GM12878 (cell line): ENCODE results near the gene ARID5B. TPM values are rescaled to one million over a fixed set of nuclear protein-coding genes. Genes with fewer than 3 reads are reported as not detected.

Experiments used
- ATF3 ChIP-seq: IDR thresholded peaks from 2 replicates; pipeline ENCODE4 v1.6.1; 2011; ENCODE audit warnings: low read depth, mild to moderate bottlenecking, low read length, moderate library complexity, borderline replicate concordance; ENCODE audit errors: extremely low read depth
- BMI1 ChIP-seq: fragments of 450-650 bp; IDR thresholded peaks from 2 replicates; pipeline ENCODE4 v1.6.1; 2016; ENCODE audit warnings: mild to moderate bottlenecking, moderate library complexity, borderline replicate concordance
- FOS ChIP-seq: IDR thresholded peaks from 3 replicates; pipeline ENCODE4 v1.6.1; 2011; ENCODE audit warnings: borderline replicate concordance; ENCODE audit not compliant: insufficient read length; ENCODE audit errors: extremely low read depth
- FOXM1 ChIP-seq: IDR thresholded peaks from 2 replicates; pipeline ENCODE4 v1.6.1; 2012; ENCODE audit warnings: low read depth, mild to moderate bottlenecking, inconsistent platforms, low read length, moderate library complexity
- HSF1 ChIP-seq: fragments of 150-350 bp; IDR thresholded peaks from 2 replicates; pipeline ENCODE4 v1.6.1; 2014; ENCODE audit warnings: mild to moderate bottlenecking, low read depth, low read length
- IKZF2 ChIP-seq, 2 experiments: fragments of 450-650 bp; IDR thresholded peaks; 2 replicates each; pipeline ENCODE4 v1.6.1; 2017; ENCODE audit warnings: mild to moderate bottlenecking in 2 of 2, moderate library complexity in 2 of 2
- MEF2B ChIP-seq: fragments of 450-650 bp; IDR thresholded peaks from 2 replicates; pipeline ENCODE4 v1.6.1; 2018; ENCODE audit warnings: mild to moderate bottlenecking, moderate library complexity; ENCODE audit not compliant: partially characterized antibody, poor library complexity, severe bottlenecking
- NBN ChIP-seq: fragments of 450-650 bp; IDR thresholded peaks from 2 replicates; pipeline ENCODE4 v1.6.1; 2016
- NKRF ChIP-seq: fragments of 450-650 bp; conservative IDR thresholded peaks from 2 replicates; pipeline ENCODE4 v1.6.1; 2017; ENCODE audit warnings: mild to moderate bottlenecking, moderate library complexity
- PAX8 ChIP-seq: fragments of 450-650 bp; IDR thresholded peaks from 2 replicates; pipeline ENCODE4 v1.6.1; 2017; ENCODE audit warnings: mild to moderate bottlenecking, moderate library complexity
- POLR2AphosphoS5 ChIP-seq: IDR thresholded peaks from 2 replicates; pipeline ENCODE4 v1.6.1; 2011; ENCODE audit warnings: mild to moderate bottlenecking, low read length, inconsistent platforms
- SMAD5 ChIP-seq: IDR thresholded peaks from 2 replicates; pipeline ENCODE4 v1.6.1; 2016; ENCODE audit warnings: antibody characterized with exemption, low read depth
- SRF ChIP-seq, 2 experiments: IDR thresholded peaks; 2 replicates each; pipeline ENCODE4 v1.6.1; 2011; ENCODE audit warnings: low read depth in 2 of 2, low read length in 2 of 2, mild to moderate bottlenecking in 1 of 2, moderate library complexity in 1 of 2
- SUZ12 ChIP-seq: fragments of 200-600 bp; sonication (generic); IDR thresholded peaks from one replicate; pipeline ENCODE4 v1.6.1; 2018; ENCODE audit warnings: antibody characterized with exemption, mild to moderate bottlenecking; ENCODE audit not compliant: unreplicated experiment
- ZNF274 ChIP-seq: IDR thresholded peaks from one replicate; pipeline ENCODE4 v1.8.0; 2011; ENCODE audit not compliant: insufficient read length, insufficient read depth
- polyA plus RNA-seq, 11 experiments: library from polyadenylated mRNA; depleted of rRNA in 4 of 11; unstranded in 6 of 11; stranded (reverse) in 5 of 11; fragments of >200 nt; fragmentation: Nextera tagmentation in 4 of 11; fragmentation: Illumina TruSeq in 1 of 11; extraction: Ambion mirVana in 4 of 11; extraction: Trizol in 1 of 11; gene quantifications; 1 replicate in 1 of 11; 2 replicates in 10 of 11; pipeline versions ENCODE4 v1.2.1 to v1.2.3, GENCODE V29; 2011 to 2016; ENCODE audit warnings: inconsistent platforms in 2 of 11, missing spikeins in 2 of 11, low read depth in 1 of 11
- total RNA-seq, 4 experiments: library from RNA; depleted of rRNA in 3 of 4; stranded (reverse); fragments of >200 nt in 3 of 4; fragmentation: Illumina TruSeq in 1 of 4; extraction: Trizol in 1 of 4; gene quantifications; 2 replicates each; pipeline versions ENCODE4 v1.2.1 to v1.2.3, GENCODE V29; 2013 to 2021
- TF ChIP-seq, protein P1 (sequence below): IDR thresholded peaks from 2 replicates; pipeline ENCODE4 v1.6.1; 2011; ENCODE audit warnings: borderline replicate concordance, low read depth, mild to moderate bottlenecking, moderate library complexity, low read length; ENCODE audit not compliant: insufficient read depth, poor library complexity, severe bottlenecking

The ARID5B gene
- total and polyA plus RNA-seq, 10 of the 15 experiments (the other 5 are each of a cell fraction or from before 2014, with no cell fraction given) = 2.7 to 8.5 (median 6.1) TPM

DNA sequence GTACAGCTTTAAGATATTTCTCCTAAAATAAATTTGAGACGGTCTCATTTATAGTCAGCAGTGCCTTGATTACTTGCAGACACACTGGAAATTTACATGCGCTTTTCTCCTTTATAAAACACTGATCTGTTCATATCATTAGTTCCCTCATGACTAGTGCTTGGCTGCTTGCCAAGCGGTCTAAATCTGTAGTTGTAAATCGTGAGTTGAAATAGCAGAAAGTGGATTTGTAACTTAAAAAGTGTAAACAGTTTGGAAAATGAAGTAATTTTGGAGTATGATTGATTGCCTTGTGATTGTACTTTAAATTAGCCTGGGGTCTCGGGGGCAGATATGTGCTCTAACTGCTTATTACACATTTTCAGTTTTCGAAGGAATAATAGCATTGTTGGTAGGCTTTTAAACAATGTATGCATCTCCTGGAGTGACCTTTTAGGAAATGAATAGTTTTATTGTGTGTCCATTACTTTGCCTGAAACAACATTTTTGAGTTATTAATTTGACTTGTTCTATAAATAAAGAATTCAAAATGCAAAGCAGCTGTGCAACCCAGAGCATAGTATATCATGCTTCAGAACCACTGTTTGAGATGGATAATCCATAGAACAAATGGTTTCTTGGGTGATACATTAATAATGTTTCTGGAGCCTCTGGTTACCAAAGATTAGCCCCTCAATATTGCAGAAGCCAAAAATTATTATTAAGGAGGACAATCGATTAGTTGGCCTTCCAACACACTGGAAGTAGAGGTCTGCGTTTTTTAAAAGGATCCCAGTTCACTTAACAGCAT lies 73.3 kb downstream of the ARID5B start (continued):
- no peak for TF ChIP-seq NKRF
- TF ChIP-seq NBN = no peak
- TF ChIP-seq SRF (IDR thresholded peaks at IDR 0.05; ENCODE audit: low read depth in 2 of 2, low read length in 2 of 2) = no peak
- TF ChIP-seq FOS = no peak
- no peak for TF ChIP-seq HSF1
- TF ChIP-seq POLR2AphosphoS5 = no peak
- no peak for TF ChIP-seq FOXM1
- TF ChIP-seq, protein P1, sequence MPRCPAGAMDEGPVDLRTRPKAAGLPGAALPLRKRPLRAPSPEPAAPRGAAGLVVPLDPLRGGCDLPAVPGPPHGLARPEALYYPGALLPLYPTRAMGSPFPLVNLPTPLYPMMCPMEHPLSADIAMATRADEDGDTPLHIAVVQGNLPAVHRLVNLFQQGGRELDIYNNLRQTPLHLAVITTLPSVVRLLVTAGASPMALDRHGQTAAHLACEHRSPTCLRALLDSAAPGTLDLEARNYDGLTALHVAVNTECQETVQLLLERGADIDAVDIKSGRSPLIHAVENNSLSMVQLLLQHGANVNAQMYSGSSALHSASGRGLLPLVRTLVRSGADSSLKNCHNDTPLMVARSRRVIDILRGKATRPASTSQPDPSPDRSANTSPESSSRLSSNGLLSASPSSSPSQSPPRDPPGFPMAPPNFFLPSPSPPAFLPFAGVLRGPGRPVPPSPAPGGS = no peak
- no peak for TF ChIP-seq SMAD5
- no peak for TF ChIP-seq SUZ12
- no peak for TF ChIP-seq ZNF274
- no peak for TF ChIP-seq PAX8
- TF ChIP-seq IKZF2 (IDR thresholded peaks at IDR 0.05) = 0 out of 4 replicates have a peak, but pooled peaks of 1 of the 2 experiments have one; percentile 23
- no peak for TF ChIP-seq ATF3
- TF ChIP-seq MEF2B = peak; percentile 11
- TF ChIP-seq BMI1 = no peak
